Gastroesophageal sphincter (tissue), 4 donors: Measurements from ENCODE around the gene AGBL4. TPM values are rescaled to one million over a fixed set of nuclear protein-coding genes. Genes with fewer than 3 reads are reported as not detected.

Experiments
- ATAC-seq: fragments of 150-250 bp; one replicate; pipeline ENCODE4 v1.9.1; 2016; ENCODE audit warnings: mild to moderate bottlenecking, moderate library complexity
- H3K27ac ChIP-seq, 4 donors: fragments of 200-600 bp; sonication (generic) in 3 of 4; 1 replicate in 3 of 4; 2 replicates in 1 of 4; pipeline ENCODE4 v1.5.1; 2016 to 2019
- H3K27me3 ChIP-seq: fragments of 200-600 bp; sonication (generic); one replicate; pipeline ENCODE4 v1.5.1; 2019
- H3K36me3 ChIP-seq, 2 donors: fragments of 200-600 bp; sonication (generic); one replicate each; pipeline ENCODE4 v1.5.1; 2019; ENCODE audit warnings: control low read depth in 1 of 2
- H3K4me1 ChIP-seq, 3 donors: fragments of 200-600 bp; sonication (generic); 1 replicate in 2 of 3; 2 replicates in 1 of 3; pipeline ENCODE4 v1.5.1; 2016 to 2019; ENCODE audit warnings: control low read depth in 2 of 3
- H3K4me3 ChIP-seq, 2 donors: fragments of 200-600 bp; sonication (generic); one replicate each; pipeline ENCODE4 v1.5.1; 2019; ENCODE audit warnings: mild to moderate bottlenecking in 1 of 2, moderate library complexity in 1 of 2
- H3K9me3 ChIP-seq, 3 donors: fragments of 200-600 bp; sonication (generic); one replicate each; pipeline ENCODE4 v1.5.1; 2017 to 2019; ENCODE audit warnings: control low read depth in 2 of 3
- CTCF ChIP-seq, 4 experiments: fragments of 200-600 bp in 2 of 4; fragments of 450-650 bp in 2 of 4; sonication (generic) in 1 of 4; IDR thresholded peaks; one replicate each; pipeline ENCODE4 v1.5.1; 2017 to 2019; ENCODE audit warnings: antibody characterized with exemption in 4 of 4, mild to moderate bottlenecking in 2 of 4, moderate library complexity in 2 of 4
- EP300 ChIP-seq: sonication (generic); formaldehyde crosslinking; IDR thresholded peaks from one replicate; pipeline ENCODE4 v1.6.1; 2017; ENCODE audit warnings: antibody characterized with exemption, mild to moderate bottlenecking
- POLR2A ChIP-seq, 2 donors: fragments of 450-650 bp; IDR thresholded peaks; one replicate each; pipeline ENCODE4 v1.6.1; 2017; ENCODE audit warnings: antibody characterized with exemption in 2 of 2, mild to moderate bottlenecking in 2 of 2, moderate library complexity in 1 of 2
- POLR2AphosphoS5 ChIP-seq: sonication (generic); formaldehyde crosslinking; IDR thresholded peaks from one replicate; pipeline ENCODE4 v1.6.1; 2017; ENCODE audit warnings: antibody characterized with exemption
- WGBS, 2 donors: methylation state at CpG; one replicate each; pipeline ENCODE4 v1.1.5; 2018; ENCODE audit warnings: low coverage in 1 of 2; 5-methylcytosine and 5-hydroxymethylcytosine counted together
- total RNA-seq, 4 donors: library from RNA; depleted of rRNA; stranded (reverse); fragments of >200 nt; gene quantifications; one replicate each; pipeline ENCODE4 v1.1.0, GENCODE V29; 2016

AGBL4 gene
- total RNA-seq, 4 donors from 2014 or later: 1.6 TPM; not detected in 3

DNA sequence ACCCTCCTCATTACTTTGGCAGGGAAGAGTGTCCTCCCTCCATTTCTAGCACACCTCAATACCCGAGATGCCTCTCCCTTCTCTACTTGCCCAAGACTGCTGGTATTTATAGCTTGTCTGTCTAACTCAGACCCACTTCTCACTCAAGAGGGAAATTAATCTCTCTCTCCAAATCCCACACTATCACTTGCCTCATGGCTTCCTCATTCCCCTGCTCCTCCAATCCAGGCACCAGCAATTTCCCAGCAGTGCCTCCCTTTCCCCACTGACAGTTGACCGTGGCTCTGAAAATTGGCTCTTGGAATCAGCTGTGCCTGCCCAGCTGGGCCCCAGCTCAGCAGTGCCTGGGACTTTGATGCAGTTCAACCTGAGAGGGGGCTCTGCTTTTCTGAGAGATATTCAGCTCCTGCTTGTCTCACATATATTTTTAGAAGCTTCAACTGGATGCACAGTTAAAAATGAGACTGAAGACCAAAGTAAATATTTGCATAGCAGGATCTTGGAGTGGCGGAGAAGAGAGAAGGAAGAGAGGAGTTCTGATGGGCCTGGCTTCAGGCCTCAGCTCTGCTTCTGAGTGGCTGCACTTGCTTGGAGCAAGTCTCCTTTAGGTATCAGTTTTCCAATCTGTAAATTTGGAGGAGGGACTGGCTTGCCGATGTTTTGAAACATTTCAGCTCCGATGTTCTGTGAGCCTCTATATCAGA, 1470.7 kb downstream of the AGBL4 start:
- TF ChIP-seq POLR2A (IDR thresholded peaks at IDR 0.05): no peak
- no peak for TF ChIP-seq POLR2AphosphoS5
- no peak for TF ChIP-seq CTCF (IDR thresholded peaks at IDR 0.05)
- no peak for TF ChIP-seq EP300
- Histone ChIP-seq H3K27me3 (no peaks in the 10 kb centered on the region), H3K27ac (peak overlapping the region in 3 of 4 donors; percentile 5 to 39 (median 37)), H3K9me3 (no peaks in the 10 kb centered on the region), H3K4me1 (peaks cover 0 to 14% (median 5%) of the 10 kb centered on the region in 3 donors), H3K36me3 (no peaks in the 10 kb centered on the region), H3K4me3 (no peak overlapping the region)
- ATAC-seq: no peak
- 25% methylated on average over 2 to 5 of the region's 5 CpGs for WGBS, 2 donors

- no peaks in the 10 kb centered on the region for H3K9me3 ChIP-seq
- no peak for ATAC-seq
- H3K4me3 ChIP-seq: no peak overlapping the region
- TF ChIP-seq CTCF (IDR thresholded peaks at IDR 0.05) (peak in 1 of 4 experiments; percentile 37), POLR2AphosphoS5 (no peak), POLR2A (IDR thresholded peaks at IDR 0.05) (no peak), EP300 (no peak)
- H3K27ac ChIP-seq: peak overlapping the region in 1 of 4 donors; percentile 37
- H3K36me3 ChIP-seq: no peaks in the 10 kb centered on the region
- H3K4me1 ChIP-seq: peaks cover 0 to 14% (median 5%) of the 10 kb centered on the region in 3 donors
- H3K27me3 ChIP-seq: no peaks in the 10 kb centered on the region
- no CpG with 5 or more reads among the region's 1 CpG for WGBS, 2 donors
Measured at GRCh38 chr1:48552420-48552819, 1471.3 kb downstream of the AGBL4 start.

DNA sequence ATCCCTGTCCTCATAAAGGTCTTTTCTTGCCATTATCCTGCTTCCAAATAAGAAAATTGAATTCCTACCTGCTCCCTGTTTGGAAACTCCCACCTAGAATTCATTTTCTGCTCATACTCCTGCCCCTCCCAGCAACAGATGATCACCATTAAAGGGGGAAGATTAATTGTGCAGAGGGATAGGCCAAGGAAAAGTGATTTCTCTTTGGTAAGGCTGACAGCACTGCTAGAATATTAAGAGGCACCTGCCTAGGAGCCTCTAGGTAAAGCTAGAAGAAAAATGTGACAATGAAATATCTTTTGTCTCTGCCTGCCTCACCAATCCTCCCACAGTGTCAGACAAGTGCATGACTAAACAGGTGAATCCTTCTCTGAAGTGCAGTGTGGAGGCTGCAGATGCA, 1474.8 kb downstream of the AGBL4 start:
- Histone ChIP-seq H3K27ac (no peak overlapping the region), H3K4me3 (no peak overlapping the region), H3K27me3 (no peaks in the 10 kb centered on the region), H3K9me3 (no peaks in the 10 kb centered on the region), H3K36me3 (no peaks in the 10 kb centered on the region), H3K4me1 (peaks cover 0 to 14% (median 5%) of the 10 kb centered on the region in 3 donors)
- no peak for ATAC-seq
- TF ChIP-seq EP300 (no peak), POLR2A (IDR thresholded peaks at IDR 0.05) (no peak), CTCF (IDR thresholded peaks at IDR 0.05) (no peak), POLR2AphosphoS5 (no peak)

GRCh38 chr1:48547561-48548220, 1476.1 kb downstream of the AGBL4 start:
- no peak for ATAC-seq
- 33 to 43% methylated on average over 1 of the region's 1 CpG for WGBS, 2 donors

DNA sequence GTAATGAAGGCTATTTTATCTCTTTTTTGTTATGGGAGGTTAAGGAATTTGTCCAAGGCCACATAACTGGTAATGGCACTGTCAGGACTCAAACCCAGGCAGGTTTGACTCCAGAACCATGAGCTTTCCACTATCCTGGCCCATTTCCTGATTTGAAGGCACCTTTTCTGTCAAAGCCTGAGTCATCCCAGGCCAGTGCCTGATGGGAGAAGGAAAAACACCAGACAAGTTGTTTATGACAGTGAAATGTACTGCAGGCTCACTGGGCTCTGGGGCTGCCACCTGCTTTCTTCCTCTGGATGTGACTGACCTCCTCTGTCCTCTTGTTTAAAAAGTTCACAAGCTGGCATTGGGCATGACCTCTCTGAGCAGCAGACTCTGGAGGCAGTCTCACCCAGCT, 1479.9 kb downstream of the AGBL4 start:
- no peak overlapping the region for H3K27ac ChIP-seq
- ATAC-seq: no peak

More at GRCh38 chr1:48547561-48548220, 1476.1 kb downstream of the AGBL4 start:
- H3K9me3 ChIP-seq: no peaks in the 10 kb centered on the region
- no peaks in the 10 kb centered on the region for H3K27me3 ChIP-seq
- TF ChIP-seq POLR2AphosphoS5: no peak
- no peaks in the 10 kb centered on the region for H3K36me3 ChIP-seq
- no peak overlapping the region for H3K27ac ChIP-seq
- H3K4me3 ChIP-seq: no peak overlapping the region
- peaks cover 0 to under 1% (median 0%) of the 10 kb centered on the region in 3 donors for H3K4me1 ChIP-seq

More for the DNA sequence above, 1479.9 kb downstream of the AGBL4 start:
- Histone ChIP-seq H3K9me3 (no peaks in the 10 kb centered on the region), H3K4me3 (no peak overlapping the region), H3K4me1 (no peaks in the 10 kb centered on the region), H3K27me3 (no peaks in the 10 kb centered on the region), H3K36me3 (no peaks in the 10 kb centered on the region)
- TF ChIP-seq EP300 (no peak), CTCF (IDR thresholded peaks at IDR 0.05) (no peak), POLR2AphosphoS5 (no peak), POLR2A (IDR thresholded peaks at IDR 0.05) (no peak)
